HG03571 (cell line): ENCODE results near the gene ADGRD1.

Experiments used
- ATAC-seq: cut with Tn5 transposase; IDR thresholded peaks from one replicate; pipeline ENCODE4 v1.9.1; 2021; ENCODE audit not compliant: unreplicated experiment

Gene ADGRD1

GRCh38 chr12:131142891-131143657 lies 189.4 kb downstream of the ADGRD1 start:
- no peak for ATAC-seq

DNA sequence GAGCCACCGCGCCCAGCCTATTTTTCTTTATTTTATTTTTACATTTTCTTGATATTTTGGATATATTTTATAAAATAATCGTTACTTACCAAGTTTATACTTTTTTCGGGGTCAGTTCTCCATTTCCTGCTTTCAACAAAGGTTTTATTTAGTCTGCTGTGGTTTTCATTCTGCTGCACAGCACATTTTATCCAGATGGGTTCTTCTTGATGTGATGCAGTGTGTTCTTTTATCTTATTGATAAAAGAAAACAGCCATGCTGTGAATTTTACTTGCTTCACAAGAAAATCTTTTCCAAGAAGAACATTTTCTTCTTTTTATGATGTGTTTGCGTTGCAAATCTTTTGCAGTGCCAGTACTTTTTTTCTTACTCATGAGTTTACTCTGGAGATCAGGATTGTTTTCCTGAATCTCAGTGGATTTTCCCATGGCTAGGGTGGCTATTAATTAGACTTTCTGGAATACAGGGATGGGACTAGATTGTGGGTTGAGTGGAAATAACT lies 192.5 kb downstream of the ADGRD1 start:
- no peak for ATAC-seq

- no peak for ATAC-seq
Observed at GRCh38 chr12:131147293-131147692, 193.6 kb downstream of the ADGRD1 start.

DNA sequence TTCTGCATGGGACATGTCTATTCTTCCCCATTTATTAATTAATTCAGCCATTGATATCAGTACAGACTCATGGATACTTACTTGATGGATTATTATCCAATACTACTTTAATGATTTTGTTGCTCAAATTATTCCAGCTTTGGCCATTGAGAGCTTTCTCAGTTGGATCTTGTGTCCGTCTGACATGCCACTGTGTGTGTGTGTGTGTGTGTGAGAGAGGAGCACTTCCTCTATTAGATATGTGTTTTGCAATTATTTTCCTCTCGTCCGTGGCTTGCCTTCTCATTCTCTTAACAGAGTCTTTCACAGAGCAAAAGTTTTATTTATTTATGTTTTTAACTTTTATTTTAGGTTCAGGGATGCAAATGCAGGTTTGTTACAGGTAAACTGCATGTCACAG lies 194.2 kb downstream of the ADGRD1 start:
- no peak for ATAC-seq

DNA sequence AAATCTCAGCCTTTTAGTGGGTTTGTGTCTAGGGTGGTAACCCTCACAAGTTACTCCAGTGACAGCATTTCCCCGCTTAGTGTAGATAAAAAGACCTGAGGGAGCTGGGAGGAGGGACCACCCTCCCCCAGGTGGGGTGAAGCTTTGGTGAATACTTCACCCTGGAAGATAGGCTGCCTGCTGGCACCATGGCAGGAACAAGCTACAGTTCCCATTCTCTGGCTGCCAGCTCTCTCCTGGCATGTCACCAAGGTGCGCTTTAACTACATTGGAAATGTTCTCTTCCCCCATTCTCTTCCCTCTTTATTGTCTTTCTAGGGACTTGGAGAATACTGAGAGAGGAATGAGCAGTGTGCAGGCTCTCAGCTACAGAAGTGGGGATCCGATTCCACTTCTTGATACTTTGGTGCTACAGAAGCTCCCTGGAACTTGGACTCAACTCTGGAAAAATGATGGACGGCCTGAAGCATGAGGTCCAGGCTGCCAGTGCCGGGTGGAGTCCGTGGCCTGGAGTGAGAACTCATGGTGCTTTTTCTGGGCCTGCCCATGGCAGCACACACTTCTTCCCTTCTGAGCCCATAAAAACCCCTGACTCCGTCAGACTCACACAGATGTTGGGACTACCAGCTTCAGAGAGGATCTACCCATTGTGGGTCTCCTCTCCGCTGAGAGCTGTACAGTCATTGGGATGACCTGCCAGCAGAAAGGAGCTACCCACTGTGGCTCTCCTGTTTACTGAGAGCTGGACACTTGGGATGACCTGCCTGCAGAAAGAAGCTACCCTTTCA lies 198.0 kb downstream of the ADGRD1 start:
- ATAC-seq: no peak

- ATAC-seq: no peak
Observed at GRCh38 chr12:131152587-131152986, 198.9 kb downstream of the ADGRD1 start.

DNA sequence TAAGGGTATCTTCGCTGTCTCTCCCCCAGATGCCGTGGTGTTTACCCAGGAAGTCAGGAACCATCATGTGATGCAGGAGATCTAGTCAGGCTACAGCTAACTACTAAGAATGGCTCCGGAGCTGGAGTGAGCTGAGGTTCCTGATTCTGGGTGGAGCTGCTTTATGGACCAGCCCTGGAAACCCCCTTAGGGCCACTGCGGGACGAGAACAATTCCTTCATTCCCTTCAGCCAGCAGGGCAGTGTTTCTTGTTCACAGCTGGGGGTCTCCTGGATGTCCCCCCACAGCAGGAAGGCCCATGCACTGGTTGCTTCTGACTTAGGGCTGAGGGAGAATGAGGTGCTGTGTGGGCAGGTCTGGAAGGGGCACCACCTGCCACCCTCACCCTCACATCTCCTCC lies 199.3 kb downstream of the ADGRD1 start:
- ATAC-seq: no peak

GRCh38 chr12:131153956-131154355 lies 200.2 kb downstream of the ADGRD1 start:
- no peak for ATAC-seq

DNA sequence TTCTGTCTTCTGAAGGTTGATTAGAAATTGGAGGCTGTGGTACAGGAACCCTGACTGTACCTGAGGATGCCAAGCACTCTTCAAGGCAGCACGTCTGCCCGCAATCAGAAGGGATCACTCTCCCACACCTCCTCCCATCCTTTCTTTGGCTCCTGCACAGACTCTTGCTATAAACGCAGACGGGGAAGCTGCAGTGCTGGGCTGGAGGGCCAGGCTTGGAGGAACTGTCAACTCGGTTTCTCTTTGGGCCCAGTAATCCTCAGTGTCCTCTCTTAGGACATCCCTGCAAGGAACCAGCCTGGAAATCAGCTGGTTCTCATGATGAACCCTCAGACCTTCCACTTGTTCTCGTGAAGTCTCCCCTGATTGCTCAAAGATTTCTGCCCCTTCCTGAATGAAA lies 201.4 kb downstream of the ADGRD1 start:
- no peak for ATAC-seq

- ATAC-seq: no peak
Observed at GRCh38 chr12:131157743-131158142, 204.0 kb downstream of the ADGRD1 start.

- no peak for ATAC-seq
Observed at GRCh38 chr12:131159660-131160059, 206.0 kb downstream of the ADGRD1 start.

DNA sequence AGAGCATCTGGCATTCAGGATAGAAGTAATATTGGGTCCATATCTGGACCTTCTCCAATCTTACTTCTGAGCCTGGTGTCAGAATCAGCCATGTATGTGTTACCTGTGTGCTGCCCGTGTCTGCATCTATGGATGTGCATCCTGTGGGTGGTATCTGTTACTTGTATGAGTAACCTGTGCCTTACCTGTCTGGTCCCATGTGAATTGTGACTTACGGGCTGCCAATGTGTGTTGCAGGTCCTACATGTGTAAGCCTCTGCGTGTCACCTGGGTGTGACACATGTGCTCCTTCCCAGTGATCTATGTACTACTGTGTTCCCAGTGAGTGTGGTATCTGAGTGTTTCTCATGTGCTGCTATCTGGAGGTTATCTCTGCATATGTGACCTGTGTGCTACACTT lies 208.4 kb downstream of the ADGRD1 start:
- no peak for ATAC-seq

DNA sequence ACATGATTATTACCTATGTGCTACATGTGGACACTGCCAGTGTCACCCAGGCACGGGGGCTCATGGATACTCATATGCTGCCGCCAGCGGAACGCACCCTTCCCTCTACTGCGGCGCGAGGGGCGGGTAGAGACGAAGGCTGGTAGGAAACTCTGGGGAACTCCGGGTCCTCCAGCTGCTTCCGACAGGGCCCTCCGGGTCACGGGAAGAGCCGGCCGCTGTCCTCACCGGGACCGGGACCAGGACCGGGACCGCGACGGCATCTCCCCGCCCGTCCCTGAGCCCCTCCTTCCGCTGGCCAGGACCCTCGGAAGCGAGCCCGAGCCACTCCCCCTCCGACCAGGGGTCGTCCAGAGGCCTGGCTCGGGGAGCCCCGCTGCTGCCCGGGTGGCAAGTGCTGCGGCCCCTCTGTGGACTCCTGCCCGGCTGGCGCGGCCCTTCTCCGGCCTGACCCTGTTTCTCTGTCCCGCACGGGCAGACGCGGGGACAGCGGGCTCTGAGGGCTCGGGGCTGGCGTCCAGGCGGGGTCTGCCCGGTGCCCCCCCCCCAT lies 209.6 kb downstream of the ADGRD1 start:
- ATAC-seq: no peak

DNA sequence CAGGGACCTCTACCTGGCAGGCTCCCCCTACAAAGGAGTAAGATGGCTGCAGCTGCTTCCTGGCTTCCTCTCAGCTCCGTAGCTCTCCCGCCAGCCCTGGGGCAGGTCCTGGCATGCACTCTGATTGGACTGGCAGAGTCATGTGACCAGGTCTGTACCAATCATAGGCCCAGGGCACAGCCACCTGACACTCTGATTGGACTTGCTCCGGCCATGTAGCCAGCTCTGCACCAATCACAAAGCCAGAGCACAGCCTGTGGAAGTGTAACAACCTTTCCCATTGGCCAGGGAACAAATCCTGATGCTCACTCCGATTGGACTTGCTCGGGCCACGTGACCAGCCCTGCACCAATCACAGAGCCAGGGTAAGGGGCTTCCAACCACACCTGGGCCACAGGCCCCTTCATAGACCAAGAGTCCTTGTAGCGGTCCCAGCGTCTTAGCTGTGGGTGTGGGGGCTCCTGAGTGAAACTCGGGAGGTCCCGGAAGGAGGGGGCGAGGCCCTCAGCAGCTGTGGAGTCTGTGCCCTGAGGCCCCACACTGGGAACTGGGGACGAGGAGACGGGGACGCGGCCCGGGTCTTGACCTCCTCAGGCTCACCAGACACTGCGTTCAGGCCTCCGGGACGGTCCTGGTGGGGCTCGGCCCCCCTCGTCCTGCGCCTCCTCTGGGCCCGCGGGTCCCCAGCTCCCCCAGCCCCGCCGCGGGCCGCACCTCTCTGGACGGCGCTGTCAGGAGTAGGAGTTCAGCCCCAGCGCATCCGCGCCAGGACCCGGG lies 210.6 kb downstream of the ADGRD1 start:
- no peak for ATAC-seq

DNA sequence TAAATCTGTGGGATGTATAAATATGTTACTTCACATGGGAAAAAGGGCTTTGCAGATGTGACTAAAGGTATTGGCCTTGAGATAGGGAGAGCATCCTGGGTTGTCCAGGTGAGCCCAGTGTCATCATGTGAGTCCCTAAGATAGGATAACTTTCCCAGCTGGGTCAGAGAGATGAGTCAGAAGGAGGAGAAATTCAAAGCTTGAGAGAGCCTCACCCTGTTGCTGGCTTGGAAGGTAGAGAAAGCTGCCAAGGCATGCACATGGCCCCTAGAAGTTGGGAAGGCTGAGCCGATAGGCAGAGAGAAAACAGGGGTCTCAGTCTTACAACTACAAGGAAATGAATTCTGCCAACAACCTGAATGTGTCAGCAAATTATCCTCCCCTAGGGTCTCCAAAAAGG lies 213.0 kb downstream of the ADGRD1 start:
- no peak for ATAC-seq

GRCh38 chr12:131167334-131167733 lies 213.6 kb downstream of the ADGRD1 start:
- ATAC-seq: no peak

GRCh38 chr12:131171029-131171428 lies 217.3 kb downstream of the ADGRD1 start:
- no peak for ATAC-seq

GRCh38 chr12:131174901-131175300 lies 221.2 kb downstream of the ADGRD1 start:
- ATAC-seq: no peak

- no peak for ATAC-seq
Observed at GRCh38 chr12:131176266-131176665, 222.6 kb downstream of the ADGRD1 start.

DNA sequence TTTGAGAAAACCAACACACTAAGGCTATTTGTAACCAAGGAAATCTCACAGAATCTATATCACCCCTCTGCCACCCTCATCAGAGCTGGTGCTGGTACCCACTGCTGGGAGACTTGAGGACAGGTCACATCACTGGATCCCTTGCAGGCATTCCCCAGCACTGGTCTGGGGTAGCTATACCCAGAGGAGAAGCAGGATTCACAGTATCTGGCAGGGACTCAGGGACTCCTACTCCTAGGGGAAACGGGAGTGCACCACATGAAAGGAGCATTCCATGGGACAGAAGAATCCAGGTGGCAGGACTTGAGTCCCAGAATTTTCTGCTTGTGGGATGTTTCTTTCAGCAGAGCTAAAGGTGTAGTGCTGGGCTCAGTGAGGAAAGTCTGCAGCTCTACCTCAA lies 223.2 kb downstream of the ADGRD1 start:
- no peak for ATAC-seq

DNA sequence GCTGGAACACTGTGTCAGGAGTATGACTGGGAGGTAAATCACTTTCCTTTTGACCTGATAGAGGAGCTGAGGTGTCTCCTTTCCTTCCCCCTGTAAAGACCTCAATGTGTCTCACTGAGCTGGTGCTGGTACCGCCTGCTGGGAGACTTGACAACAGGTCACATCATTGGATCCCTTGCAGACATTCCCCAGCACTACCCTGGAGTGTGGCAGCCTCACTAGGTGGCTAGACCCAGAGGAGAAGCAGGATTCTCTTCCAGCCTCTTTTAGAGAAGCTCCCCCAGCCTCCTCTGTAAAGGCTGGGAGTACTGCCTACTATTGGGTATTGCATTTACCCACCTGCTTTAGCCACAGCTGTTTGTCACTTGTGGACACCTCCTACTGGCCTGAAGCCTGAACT lies 223.9 kb downstream of the ADGRD1 start:
- ATAC-seq: no peak
